ENCODE data around the gene CYB561.

DNA sequence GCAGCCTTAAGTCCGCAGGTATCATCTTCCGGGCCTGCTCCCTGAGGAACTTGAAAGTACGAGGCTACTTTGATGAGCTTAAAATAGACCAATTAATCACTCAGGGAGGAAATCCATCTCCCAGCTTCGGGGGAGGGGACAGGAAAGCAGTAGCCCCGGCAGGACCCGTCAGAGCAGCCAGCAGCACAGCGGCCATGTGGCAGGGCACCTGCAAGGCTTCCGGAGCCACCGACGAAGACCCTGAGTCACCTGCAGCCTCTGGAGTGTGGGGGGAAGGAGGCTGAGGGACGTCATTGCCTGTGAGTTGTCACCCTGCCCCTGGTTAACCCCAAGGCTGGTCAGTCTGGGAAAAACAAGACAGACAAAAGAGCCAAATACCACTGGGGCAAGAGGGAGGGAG, 4.4 kb upstream of the CYB561 start:
- TF ChIP-seq, protein P1, sequence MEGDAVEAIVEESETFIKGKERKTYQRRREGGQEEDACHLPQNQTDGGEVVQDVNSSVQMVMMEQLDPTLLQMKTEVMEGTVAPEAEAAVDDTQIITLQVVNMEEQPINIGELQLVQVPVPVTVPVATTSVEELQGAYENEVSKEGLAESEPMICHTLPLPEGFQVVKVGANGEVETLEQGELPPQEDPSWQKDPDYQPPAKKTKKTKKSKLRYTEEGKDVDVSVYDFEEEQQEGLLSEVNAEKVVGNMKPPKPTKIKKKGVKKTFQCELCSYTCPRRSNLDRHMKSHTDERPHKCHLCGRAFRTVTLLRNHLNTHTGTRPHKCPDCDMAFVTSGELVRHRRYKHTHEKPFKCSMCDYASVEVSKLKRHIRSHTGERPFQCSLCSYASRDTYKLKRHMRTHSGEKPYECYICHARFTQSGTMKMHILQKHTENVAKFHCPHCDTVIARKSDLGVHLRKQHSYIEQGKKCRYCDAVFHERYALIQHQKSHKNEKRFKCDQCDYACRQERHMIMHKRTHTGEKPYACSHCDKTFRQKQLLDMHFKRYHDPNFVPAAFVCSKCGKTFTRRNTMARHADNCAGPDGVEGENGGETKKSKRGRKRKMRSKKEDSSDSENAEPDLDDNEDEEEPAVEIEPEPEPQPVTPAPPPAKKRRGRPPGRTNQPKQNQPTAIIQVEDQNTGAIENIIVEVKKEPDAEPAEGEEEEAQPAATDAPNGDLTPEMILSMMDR (IDR thresholded peaks at IDR 0.05; ENCODE audit: low read length) = no peak
- TF ChIP-seq EZH2 (optimal IDR thresholded peaks at IDR 0.05; ENCODE audit: low read depth, low read length) = no peak
- no peak for TF ChIP-seq EZH2phosphoT487 (IDR thresholded peaks at IDR 0.05; ENCODE audit: low read length)

Data from MM.1S (cell line).